ENCODE data around the gene FHL5.

- TF ChIP-seq, protein P1, sequence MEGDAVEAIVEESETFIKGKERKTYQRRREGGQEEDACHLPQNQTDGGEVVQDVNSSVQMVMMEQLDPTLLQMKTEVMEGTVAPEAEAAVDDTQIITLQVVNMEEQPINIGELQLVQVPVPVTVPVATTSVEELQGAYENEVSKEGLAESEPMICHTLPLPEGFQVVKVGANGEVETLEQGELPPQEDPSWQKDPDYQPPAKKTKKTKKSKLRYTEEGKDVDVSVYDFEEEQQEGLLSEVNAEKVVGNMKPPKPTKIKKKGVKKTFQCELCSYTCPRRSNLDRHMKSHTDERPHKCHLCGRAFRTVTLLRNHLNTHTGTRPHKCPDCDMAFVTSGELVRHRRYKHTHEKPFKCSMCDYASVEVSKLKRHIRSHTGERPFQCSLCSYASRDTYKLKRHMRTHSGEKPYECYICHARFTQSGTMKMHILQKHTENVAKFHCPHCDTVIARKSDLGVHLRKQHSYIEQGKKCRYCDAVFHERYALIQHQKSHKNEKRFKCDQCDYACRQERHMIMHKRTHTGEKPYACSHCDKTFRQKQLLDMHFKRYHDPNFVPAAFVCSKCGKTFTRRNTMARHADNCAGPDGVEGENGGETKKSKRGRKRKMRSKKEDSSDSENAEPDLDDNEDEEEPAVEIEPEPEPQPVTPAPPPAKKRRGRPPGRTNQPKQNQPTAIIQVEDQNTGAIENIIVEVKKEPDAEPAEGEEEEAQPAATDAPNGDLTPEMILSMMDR (IDR thresholded peaks at IDR 0.05): peak in 1 of 4 experiments; percentile 21
- TF ChIP-seq POLR2AphosphoS5 (IDR thresholded peaks at IDR 0.05): no peak
- no peak for TF ChIP-seq POLR2A (IDR thresholded peaks at IDR 0.05)
Observed at GRCh38 chr6:96626759-96627364, 63.9 kb downstream of the FHL5 start.

Data from sigmoid colon (tissue), 4 donors.